NCI-H1930 (cell line): ENCODE data around the gene UAP1L1.
"Not testable (repeated sequence)": the region's sequence is repeated elsewhere in the genome, so short reads cannot be mapped to it uniquely, and the experiment has no call there.

Source experiments
- DNase-seq, 2 experiments: peaks; one replicate each; lab custom pipeline; 2025; lab: John Stamatoyannopoulos, UW

UAP1L1 gene, protein sequence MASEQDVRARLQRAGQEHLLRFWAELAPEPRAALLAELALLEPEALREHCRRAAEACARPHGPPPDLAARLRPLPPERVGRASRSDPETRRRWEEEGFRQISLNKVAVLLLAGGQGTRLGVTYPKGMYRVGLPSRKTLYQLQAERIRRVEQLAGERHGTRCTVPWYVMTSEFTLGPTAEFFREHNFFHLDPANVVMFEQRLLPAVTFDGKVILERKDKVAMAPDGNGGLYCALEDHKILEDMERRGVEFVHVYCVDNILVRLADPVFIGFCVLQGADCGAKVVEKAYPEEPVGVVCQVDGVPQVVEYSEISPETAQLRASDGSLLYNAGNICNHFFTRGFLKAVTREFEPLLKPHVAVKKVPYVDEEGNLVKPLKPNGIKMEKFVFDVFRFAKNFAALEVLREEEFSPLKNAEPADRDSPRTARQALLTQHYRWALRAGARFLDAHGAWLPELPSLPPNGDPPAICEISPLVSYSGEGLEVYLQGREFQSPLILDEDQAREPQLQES

DNA sequence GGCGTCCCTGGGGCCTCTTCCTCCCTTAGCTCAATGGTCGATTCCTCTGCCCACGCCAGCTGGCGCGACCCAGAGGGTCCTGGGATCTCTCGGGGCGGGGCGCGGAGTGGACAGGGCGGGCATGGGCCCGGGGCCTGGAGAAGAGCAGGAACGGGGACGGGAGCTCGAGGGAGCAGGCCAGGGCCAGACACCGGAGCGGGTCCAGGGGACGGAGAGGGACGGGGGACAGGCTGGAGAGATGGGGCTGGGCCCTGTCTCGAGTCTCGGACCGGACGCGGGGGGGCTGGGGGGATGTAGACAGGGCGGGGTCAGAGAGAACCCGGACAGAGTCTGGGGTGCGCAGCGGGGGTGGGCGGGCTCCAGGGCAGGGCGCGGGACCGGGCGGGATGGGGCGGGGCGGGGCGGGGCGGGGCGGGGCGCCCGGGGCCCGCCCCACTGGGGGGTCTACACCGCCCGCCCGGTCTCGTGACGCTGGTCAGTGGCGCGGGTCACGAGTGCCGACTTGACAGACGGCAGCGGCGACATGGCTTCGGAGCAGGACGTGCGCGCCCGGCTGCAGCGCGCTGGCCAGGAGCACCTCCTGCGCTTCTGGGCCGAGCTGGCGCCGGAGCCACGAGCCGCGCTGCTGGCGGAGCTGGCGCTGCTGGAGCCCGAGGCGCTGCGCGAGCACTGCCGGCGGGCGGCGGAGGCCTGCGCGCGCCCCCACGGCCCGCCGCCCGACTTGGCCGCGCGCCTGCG, at the start of gene UAP1L1:
TSS of gene UAP1L1 (plus strand) at position 508 of the 738 bp plus-strand sequence. CDS start at position 524, 16 bp downstream.
- DNase-seq = no peak

DNA sequence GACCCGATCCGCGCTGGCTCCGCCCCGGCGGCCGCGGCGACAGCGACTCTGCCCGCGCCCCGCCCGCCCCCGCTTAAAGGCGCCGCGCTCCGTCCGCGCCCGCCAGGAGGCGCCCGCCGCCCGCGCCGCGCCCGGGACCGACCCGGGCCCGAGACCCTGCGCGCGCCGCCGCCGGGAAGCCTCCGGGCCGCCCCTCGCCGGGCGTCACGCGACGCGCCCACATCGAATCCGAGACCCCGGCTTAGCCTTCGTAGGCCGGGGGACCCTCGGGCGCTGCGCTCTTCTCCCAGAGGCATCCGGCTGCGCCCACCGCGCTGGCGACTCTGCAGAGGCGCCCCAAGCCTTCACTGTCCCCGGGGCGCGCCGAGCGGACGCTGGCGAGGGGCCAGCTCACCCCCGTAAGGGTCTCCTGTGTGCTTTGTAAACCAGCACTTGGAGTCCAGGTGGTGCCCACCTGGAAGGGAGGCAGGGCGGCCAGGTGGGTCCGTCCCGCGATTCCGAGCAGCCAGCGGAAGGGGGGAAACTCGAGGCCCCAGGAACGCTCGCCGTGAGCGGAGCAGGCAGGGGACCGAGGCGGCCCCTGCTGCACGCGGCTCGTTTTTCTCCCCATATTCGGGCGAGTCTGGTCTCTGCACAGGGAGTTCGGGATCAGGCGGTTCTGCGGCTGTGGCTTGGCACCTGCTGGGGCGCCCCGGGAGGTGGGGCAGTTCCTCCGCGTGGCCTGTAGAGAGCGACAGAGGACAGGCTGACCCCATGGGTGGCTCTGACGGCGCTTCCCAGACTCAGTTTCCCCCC, 48.9 kb upstream of the UAP1L1 start:
- DNase-seq = peak; percentile 63 to 81

DNA sequence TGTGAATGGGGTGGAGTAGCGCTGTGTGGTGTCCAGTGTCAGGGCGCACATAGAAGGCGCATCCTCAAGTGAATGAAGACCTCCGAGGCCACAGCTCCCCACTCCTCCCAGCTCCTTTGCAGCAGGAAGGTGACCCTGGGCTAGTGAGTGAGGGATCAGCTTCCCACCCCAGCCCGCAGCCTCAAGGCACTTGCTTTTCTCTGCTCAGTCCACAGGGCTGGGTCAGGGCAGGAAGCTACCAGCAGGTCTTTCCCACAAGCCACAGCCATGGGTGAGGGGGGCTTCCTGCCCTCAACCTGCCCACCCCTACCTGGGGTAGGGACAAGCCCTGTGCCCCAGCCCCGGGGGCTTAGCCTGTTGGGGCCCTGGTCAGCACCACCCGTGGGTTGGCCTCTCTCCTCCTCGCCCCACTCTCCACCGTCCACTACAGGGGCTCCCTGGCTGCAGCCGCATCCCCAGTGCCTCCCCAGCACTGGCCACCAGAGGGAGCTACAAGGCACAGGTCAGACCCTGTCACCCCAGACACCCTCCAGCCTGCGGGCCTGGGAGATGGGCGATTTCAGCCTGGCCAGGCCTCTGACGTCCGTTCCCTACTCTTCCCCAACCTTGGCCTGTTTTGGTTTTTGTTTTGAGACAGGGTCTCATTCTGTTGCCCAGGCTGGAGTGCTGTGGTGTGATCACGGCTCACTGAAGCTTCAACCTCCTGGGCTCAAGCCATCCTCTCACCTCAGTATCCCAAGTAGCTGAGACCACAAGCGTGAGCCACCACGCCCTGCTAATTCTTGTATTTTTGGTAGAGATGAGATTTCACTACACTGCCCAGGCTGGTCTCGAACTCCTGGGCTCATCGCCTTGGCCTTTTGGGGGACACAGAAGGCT, 48.0 kb upstream of the UAP1L1 start:
- peak; percentile 36 to 42 for DNase-seq

DNA sequence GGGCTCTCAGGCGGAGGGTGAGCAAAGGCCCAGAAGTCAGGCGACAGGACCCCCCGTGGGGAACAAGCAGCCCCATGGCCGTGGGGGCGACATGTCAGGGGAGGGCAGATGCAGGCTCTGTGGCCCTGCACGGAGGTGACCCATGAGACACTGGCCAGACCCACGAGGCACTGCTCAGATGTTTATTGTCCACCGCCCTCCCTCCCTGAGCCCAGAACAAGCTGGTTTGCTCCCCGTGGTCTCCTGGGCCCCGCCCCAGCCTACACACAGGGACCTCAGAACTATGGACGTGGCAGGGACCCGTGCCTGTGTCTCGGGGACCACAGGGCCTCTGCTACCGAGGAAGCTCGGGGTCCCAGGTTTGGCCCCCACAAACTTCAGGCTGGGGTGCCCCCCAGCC, 47.3 kb upstream of the UAP1L1 start:
- no peak for DNase-seq

DNA sequence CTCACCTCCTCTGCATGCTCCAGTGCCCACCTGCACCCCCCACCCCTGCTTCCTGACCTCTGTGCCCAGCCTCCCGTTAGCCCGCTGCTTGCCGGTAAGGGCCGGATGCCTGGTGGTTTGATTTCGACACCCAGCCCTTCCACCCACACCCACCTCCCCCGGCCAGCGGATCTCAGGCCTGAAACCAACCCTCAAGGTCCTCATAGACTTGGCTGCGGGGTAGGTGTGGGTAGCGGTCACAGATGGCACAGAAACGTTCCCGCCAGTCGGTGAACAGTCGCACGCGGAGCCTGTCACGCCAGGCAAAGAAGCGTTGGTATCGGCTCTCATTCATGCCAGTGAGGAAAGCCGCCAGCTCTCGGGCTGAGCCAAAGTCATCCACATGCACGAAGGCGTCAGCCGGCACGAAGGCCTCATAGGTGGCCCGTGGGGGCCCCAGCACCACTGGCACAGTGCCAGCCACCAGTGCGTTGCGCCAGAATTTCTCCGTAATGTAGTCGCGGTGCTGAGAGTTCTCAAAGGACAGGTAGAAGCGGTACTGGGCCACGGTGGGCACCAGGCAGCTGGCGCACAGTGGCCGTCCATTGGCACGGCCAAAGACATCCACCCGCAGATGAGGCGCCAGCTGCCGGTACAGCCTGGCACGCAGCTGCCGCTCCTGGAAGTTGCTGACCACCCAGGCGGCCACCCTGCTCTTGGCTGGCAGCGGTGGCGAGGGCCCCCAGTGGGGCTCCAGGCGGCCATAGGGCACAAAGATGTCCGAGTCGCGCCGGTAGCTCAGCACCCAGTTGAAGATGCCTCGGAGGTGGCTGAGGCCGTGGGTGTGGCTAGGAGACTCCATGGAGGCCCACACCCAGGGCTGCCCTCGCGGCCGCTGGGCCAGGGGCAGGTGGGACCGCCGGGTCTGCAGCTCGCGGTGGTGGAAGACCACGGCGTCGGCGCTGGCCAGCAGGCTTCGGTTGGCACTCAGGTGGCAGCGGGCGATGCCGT, 46.5 kb upstream of the UAP1L1 start:
- no peak for DNase-seq

DNA sequence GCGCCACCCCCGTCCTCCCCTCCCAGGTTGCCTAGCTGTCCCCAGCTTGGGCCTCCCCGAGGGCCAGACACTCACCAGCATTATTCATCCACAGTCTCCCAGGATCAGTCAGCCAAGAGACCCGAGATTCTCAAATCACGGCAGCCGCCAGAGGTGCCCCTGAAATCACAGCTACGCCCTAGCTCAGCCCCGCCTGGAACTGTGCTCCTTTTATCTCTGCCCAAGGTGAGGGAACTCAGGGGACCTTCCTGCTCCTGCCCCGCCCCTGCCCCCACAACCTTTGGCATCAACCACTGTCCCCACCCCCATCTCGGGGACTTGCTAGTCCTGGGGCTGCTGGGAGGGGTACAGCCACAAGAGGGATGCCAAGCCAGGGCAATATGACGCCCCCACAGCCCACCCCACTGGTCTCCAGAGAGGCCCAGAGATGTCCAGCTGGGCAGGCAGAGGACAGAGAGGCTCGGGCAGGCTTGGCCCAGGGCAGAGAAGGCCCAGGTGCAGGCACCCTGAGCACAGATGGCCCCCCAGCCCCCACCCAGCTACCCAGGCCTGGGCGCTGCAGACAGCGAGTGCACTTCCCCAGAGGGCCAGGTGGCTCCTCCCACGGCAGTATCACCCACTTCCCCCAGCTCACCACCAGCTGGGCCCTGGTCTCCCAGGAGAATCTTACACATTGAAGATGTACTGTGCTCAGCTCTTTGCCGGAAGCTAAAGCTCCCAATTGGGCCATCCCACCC, 45.2 kb upstream of the UAP1L1 start, which contains the start of gene FUT7:
TSS of gene FUT7 (minus strand) at position 185 of the 737 bp plus-strand sequence. CDS start at position 88, 97 bp downstream.
- no peak for DNase-seq

DNA sequence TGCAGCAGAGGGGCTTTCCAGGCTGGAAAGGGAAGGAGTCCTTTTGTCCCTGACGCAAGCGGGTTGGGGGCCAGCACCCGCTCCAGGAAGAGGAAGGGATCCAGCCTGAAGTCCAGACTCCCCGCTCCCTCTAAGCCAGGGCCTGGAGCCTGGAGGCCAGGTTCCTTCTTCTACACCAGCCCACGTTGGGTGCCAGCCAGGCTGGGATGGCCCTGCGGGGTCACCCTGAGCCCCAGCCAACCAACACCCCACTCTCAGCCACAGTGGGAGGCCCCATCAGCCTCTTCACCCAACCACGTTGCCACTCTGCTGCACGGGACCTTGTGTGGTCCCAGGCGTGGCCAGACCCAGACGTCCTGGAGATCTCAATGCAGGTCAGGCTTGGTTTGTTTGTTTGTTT, 44.5 kb upstream of the UAP1L1 start:
- no peak for DNase-seq

DNA sequence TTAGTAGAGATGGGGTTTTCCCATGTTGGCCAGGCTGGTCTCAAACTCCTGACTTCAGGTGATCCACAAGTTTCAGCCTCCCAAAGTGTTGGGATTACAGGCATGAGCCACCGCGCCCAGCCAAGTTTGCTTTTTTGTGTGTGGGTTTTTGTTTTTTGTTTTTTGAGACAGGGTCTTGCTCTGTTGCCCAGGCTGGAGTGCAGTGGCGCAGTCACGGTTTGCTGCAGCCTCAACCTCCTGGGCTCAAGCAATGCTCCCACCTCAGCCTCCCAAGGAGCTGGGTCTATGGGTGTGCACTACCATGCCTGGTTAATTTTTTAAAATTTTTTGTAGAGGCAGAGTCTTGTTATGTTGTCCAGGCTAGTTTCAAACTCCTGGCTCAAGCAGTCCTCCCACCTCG, 43.8 kb upstream of the UAP1L1 start:
- DNase-seq = not testable (repeated sequence)

DNA sequence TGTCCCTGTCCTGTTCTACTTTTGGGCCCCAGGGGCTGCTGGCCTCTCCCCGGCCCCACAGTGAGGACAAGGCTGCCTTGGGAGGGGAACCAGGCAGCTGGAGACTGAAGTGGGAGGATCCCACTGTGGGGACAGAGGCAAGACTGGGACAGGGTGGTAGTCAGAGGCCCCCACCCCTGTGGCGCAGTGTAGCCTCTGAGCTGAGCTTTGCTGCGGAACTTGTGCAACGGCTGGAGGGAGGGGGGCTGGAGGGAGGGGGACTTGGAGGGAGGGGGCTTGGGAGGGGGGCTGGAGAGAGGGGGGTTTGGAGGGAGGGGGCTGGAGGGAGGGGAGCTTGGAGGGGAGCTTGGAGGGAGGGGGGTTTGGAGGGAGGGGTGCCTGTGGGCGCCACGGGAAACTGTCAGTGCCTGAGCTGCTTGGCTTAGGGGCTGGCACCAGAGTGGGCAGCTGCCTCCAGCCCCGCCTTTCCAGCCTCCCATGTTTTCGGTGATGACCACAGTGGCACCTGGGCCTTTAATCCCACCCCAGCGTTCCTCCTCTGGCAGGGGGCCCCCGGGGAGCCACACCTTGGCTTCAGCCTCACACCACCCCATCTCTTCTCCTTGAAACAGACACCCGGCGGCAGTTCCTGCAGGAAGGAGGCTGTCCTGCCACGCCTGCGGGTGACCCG, 43.1 kb upstream of the UAP1L1 start:
- no peak for DNase-seq

DNA sequence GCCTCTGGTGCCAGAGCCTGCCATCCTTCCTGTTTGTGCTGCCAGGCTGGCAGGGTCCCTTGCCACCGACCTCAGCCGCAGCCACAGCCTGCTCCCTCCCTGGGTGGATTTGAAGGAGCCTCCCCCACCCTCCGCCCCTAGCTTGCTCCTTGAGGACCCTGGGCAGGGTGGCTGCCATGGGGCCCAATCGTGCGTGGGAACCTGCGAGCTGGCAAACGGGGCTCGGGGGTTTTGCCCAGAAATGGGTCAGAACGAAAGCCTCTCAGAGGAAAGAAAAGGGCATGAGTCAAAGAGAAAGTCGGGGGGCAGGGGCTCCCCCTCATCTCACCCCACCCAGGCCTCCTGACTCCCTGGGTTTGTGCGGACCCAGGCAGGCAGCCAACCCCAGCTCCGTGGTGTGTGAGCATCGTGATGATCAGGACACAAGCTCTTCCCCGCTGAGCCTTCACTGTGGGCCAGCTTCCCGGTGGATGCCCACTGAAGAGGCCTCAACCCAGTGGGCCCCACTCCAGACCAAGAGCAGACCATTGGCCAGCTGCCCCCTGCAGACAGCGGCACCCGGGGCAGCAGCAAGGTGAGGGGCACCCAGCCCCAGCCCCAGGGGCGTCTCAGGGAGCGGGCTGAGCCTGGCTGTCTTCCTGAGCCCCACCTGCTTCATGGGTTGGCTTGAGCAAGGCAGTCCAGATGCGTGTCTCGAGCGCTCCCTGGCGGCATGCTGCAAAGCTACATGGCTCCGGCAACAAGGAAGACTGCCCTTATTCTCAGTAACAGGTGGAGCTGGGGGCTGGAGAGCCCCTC, 42.4 kb upstream of the UAP1L1 start:
- peak; percentile 51 to 75 for DNase-seq

DNA sequence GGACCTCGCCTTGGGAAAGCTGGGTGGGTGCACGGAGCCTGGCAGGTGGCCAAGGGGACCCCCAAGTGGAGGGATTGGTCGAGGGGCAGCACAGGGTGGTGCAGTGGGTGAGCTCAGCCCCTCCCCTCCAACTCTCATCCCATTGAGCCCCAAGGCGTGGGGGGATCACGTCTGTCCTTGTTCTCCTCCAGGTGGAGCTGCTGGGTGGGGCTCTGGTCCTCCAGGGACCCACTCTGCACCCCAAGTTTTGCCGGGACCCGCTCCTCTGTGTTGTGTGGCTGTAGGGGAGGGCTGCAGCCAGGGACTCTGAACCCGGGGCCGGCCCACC, 41.8 kb upstream of the UAP1L1 start:
- no peak for DNase-seq

DNA sequence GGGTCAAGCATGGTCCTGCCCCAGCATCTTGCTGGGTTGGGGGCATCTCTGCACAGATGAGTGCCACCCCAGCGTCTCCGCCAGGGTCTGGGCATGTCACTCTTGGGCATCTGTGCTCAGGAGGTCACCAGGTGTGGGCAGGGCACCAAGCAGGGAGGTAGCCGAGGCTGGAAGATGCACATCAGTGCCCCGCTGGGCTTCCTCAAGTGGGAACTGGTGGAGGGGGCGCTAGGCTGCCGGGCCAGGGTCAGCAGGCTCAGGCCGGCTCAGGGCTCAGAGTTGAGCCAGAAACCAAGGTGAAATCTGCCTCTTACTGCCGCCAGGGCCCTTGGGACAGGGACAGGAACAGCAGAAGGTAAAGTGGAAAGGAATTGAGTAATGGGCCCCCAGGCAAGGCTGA, 41.4 kb upstream of the UAP1L1 start:
- DNase-seq = no peak

DNA sequence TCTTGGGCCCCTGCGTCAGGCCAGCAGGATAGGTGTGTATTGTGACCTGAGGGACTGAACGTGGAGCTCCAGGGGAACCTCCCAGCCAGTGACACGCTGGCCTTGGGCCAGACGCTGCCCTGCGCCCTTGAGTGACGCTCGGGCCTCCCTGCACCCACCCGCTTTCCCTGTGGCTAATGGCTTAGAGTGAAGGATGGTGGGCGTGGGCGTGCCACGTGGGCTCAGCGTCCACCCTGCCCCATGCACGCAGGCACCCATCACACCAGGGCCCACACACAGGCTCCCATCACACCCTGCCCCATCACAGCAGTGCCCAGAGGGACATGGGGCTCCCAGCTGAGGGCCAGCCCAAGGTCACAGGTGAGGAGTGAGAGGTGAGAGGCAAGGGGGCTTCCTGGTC, 40.3 kb upstream of the UAP1L1 start:
- DNase-seq = no peak

DNA sequence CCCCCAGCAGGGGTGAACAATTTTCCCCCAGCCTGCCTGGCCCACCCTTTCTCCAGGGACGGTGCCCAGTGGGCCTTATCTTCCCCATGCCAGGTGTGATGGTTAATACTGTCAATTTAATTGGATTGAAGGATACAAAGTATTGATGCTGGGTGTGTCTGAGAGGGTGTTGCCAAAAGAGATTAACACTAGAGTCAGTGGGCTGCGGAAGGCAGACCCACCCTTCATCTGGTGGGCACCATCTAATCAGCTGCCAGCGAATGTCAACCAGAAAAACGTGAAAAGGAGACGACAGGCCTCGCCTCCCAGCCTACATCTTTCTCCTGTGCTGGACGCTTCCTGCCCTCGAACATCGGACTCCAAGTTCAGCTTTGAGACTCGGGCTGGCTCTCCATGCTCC, 39.8 kb upstream of the UAP1L1 start:
- no peak for DNase-seq

DNA sequence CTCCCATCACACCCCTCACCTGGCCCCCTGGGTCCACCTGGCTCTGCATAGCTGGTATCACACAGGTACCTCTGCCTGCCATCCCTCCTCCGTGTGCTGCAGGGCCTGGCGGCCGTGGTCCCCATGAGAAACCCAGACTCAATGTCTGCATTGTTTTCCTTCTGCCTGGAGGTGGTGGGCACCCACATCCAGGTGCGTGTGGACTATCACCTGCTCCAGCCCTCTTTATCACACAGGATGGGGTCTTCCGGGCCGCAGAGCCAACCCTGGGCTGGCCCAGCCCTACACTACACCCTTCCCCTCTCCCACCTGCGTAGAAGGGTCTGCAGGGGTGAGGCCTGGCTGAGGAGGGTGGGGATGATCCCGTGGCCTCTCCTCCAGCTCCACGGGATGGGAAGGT, 38.4 kb upstream of the UAP1L1 start:
- no peak for DNase-seq

DNA sequence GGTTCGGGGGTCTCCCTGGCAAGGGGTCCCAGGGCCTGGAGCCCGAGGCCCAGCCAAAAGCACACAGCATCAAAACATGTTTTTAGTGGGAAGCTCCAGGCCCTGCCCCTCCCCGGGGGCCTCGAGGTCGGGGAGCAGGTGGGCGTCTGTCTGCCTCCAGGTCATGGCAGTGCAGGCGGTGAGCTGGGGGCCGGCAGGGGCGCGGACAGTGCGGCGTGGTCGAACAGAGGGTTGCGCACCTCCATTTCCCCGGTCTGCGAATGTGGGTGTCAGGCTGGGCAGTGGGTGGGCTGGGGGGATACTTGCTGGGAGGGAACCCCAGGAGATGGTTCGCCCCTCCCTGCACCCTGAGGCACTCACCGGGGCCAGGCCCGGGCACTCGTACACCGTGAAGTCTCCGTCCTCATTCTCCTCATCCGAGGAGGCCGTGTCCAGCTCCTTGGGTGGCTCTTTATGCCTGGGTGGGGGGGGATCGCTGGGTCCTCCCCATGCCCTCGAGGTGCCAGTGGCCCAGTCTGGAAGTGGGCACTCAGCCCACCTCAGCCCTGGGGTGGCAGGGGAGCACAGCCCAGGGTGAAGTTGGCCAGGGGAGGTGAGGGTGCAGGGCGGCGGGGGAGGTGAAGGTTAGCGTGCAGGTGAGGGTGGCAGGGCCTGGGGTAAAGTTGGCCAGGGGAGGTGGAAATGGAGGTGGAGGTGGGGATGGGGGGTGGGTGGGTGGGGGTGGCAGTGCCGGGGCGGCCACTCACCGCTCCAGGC, 37.5 kb upstream of the UAP1L1 start:
- no peak for DNase-seq

DNA sequence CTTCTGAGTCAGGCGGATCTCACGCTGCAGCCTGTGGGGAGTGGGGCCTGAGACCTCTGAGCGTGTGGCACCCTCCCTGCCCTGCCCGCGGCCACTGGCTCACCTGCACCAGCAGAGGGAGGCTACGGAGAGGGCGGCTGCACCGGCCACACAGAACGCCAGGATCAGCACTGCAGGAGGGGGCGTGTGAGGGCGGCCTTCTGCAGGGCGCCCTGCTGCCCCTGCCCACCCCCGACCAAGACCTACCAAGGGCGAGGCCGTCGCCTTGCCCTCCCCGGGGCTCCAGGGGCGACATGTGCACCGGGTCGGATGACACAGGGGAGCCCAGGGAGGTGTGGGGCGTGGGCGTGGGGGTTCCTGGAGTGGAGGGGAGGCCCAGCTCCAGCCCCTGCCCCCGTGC, 36.7 kb upstream of the UAP1L1 start:
- no peak for DNase-seq
